Activated naive CD8-positive, alpha-beta T cell (primary cell): ENCODE results near the gene ZNF319.

Experiments used
- H3K27ac Mint-ChIP-seq: one replicate; pipeline ENCODE4 v1.8.0; 2021; ENCODE audit warnings: mixed read lengths
- H3K27me3 Mint-ChIP-seq: one replicate; pipeline ENCODE4 v1.8.0; 2021; ENCODE audit warnings: mixed read lengths
- H3K36me3 Mint-ChIP-seq: one replicate; pipeline ENCODE4 v1.8.0; 2021; ENCODE audit warnings: mixed read lengths
- H3K4me1 Mint-ChIP-seq: one replicate; pipeline ENCODE4 v1.8.0; 2021; ENCODE audit warnings: low read depth, mixed read lengths
- H3K4me3 Mint-ChIP-seq: one replicate; pipeline ENCODE4 v1.8.0; 2021; ENCODE audit warnings: mild to moderate bottlenecking, mixed read lengths
- H3K9me3 Mint-ChIP-seq: one replicate; pipeline ENCODE4 v1.8.0; 2021; ENCODE audit warnings: low read depth, mixed read lengths

ZNF319 gene

GRCh38 chr16:58040945-58041627 lies 40.6 kb upstream of the ZNF319 start:
- H3K27ac Mint-ChIP-seq = no peak overlapping the region

DNA sequence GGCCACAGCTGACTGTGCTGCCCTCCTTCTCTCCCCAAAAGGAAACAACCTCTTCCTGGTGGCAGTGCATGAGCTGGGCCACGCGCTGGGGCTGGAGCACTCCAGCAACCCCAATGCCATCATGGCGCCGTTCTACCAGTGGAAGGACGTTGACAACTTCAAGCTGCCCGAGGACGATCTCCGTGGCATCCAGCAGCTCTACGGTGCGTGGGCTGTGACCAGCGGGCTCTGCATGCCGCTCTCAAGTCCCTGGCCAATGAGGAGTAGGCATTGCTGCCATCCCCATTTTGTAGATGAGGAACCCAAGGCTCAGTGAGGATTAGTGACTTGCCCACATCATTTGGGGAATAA lies 40.0 kb upstream of the ZNF319 start:
- H3K4me3 Mint-ChIP-seq = no peak overlapping the region
- H3K36me3 Mint-ChIP-seq = no peaks in the 10 kb centered on the region
- H3K27ac Mint-ChIP-seq = no peak overlapping the region
- no peaks in the 10 kb centered on the region for H3K27me3 Mint-ChIP-seq
- H3K9me3 Mint-ChIP-seq = no peaks in the 10 kb centered on the region
- no peaks in the 10 kb centered on the region for H3K4me1 Mint-ChIP-seq

More at GRCh38 chr16:58040945-58041627, 40.6 kb upstream of the ZNF319 start:
- H3K36me3 Mint-ChIP-seq = no peaks in the 10 kb centered on the region
- no peaks in the 10 kb centered on the region for H3K27me3 Mint-ChIP-seq
- no peaks in the 10 kb centered on the region for H3K4me1 Mint-ChIP-seq
- no peaks in the 10 kb centered on the region for H3K9me3 Mint-ChIP-seq
- H3K4me3 Mint-ChIP-seq = no peak overlapping the region

DNA sequence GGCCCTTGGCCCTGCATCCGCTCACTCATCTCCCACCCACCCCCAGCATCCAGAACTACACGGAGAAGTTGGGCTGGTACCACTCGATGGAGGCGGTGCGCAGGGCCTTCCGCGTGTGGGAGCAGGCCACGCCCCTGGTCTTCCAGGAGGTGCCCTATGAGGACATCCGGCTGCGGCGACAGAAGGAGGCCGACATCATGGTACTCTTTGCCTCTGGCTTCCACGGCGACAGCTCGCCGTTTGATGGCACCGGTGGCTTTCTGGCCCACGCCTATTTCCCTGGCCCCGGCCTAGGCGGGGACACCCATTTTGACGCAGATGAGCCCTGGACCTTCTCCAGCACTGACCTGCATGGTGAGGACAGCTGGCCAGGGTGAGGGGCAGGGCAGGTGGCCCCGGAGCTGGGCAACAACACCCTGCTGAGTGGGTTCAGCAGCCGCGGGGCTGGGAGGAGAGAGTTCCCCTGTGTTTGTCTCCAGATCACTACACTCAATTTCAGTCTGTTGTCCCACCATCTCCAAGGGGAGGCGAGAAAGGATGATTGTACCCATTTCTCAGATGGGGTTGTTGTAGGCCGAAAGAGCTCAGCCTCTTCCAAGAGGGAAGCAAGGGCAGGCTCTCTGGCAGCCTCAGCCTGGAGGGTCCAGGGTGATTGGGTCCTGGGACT lies 39.5 kb upstream of the ZNF319 start:
- H3K27ac Mint-ChIP-seq = no peak overlapping the region
- no peaks in the 10 kb centered on the region for H3K4me1 Mint-ChIP-seq
- no peak overlapping the region for H3K4me3 Mint-ChIP-seq
- H3K9me3 Mint-ChIP-seq = no peaks in the 10 kb centered on the region
- no peaks in the 10 kb centered on the region for H3K36me3 Mint-ChIP-seq
- no peaks in the 10 kb centered on the region for H3K27me3 Mint-ChIP-seq

DNA sequence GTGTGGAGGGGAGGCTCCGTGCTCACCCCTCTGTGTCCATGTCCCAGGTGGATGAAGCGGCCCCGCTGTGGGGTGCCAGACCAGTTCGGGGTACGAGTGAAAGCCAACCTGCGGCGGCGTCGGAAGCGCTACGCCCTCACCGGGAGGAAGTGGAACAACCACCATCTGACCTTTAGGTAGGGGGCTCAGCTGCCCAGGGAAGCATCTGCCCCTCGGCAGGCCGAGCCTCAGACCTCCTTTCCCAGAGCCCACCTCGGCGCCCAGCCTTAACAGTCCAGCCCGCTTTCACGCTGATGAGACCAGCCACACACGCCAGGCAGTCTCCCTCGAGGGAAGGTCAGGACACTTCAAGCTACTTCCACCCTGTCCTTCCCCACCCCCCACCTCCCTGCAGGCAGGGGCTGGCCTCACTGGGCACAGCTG lies 37.8 kb upstream of the ZNF319 start:
- Mint-ChIP-seq H3K4me1 (no peaks in the 10 kb centered on the region), H3K27me3 (no peaks in the 10 kb centered on the region), H3K9me3 (no peaks in the 10 kb centered on the region), H3K36me3 (no peaks in the 10 kb centered on the region), H3K4me3 (no peak overlapping the region), H3K27ac (no peak overlapping the region)

DNA sequence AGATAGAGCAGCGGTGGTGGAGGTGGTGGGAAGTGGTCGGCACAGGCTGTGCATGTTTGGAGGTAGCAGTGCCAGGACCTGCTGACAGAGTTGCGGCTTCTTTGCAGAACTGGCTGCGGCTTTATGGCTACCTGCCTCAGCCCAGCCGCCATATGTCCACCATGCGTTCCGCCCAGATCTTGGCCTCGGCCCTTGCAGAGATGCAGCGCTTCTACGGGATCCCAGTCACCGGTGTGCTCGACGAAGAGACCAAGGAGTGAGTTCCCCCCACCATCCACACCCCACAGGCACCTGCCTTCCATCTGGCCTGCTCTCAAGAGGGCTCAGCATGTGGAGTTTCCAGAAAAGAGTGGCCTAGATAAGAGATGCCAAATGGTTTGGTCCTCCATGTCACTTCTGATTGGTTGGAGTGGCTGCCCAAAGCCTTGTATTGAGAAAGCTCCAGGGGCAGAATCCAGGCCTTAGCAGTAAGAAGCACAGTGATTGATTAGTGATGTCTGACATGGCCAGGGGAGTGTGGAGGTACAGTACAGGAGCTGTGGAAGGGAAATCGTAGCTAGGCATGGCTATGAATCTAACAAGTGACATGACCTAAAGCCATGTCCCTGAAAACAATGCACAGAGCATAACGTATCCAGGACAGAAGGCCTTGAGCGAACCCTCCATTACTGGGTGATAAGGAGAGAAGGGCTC lies 37.0 kb upstream of the ZNF319 start:
- H3K36me3 Mint-ChIP-seq = no peaks in the 10 kb centered on the region
- no peaks in the 10 kb centered on the region for H3K27me3 Mint-ChIP-seq
- H3K4me1 Mint-ChIP-seq = no peaks in the 10 kb centered on the region
- H3K27ac Mint-ChIP-seq = no peak overlapping the region
- no peaks in the 10 kb centered on the region for H3K9me3 Mint-ChIP-seq
- H3K4me3 Mint-ChIP-seq = no peak overlapping the region

DNA sequence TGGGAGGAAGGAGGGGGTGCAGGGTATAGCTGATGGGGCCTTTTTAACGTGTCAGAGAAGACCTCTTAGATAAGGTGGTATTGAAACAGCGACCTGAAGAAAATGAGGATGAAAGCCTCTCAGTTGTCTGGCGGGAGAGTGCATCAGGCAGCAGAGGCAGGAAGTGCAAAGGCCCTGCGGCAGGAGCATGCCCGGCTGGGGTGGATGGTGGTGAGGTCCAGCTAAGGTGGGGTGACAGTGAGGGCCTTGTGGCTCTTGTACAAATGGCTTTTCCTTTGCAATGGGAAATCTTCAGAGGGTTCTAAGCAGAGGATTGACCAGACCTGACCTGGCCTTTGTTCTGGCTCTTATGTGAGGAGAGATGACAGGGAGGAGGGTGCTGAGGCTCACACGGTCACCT lies 36.5 kb upstream of the ZNF319 start:
- H3K27me3 Mint-ChIP-seq = no peaks in the 10 kb centered on the region
- H3K27ac Mint-ChIP-seq = no peak overlapping the region
- no peak overlapping the region for H3K4me3 Mint-ChIP-seq
- no peaks in the 10 kb centered on the region for H3K9me3 Mint-ChIP-seq
- H3K4me1 Mint-ChIP-seq = no peaks in the 10 kb centered on the region
- H3K36me3 Mint-ChIP-seq = no peaks in the 10 kb centered on the region

DNA sequence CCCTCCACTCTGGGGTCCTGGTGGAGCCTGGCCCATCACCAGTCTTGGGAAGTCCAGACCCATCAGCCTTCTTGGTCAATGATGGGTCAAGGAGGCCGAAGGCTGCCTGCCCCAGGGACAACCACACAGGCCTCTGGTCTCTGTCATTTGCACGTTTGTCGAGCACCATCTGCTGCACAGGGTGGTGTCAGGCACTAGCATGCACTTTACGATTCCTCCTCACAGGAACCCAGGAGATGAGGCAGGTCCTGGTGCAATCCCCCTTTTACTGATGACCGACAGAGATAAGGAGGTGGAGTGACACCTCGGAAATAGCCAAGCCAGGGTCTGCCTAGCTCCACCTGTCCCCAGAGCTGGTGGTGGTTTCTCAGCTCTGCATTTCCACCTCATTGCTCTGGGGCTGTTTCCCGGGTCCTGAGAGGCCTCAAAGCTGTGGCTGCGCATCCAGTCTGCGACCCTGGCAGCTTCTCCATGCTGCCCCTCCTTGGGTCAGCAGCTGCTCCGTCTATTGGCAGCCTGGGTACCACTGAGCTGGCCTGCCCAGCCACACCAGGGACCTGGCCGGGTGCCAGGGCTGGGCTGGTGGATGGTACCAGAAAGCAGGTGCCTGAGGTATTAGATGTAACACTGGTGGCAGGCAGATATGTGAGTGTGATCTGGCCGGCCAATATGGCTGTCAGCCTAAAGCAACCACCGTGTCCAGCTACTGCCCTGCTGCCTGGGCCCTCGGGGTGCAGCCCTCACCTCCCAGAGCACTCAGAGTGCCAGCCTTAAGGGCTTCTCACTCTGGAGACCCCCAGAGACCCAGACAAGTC lies 35.1 kb upstream of the ZNF319 start:
- Mint-ChIP-seq H3K27ac (no peak overlapping the region), H3K27me3 (no peaks in the 10 kb centered on the region), H3K9me3 (no peaks in the 10 kb centered on the region), H3K36me3 (no peaks in the 10 kb centered on the region), H3K4me3 (no peak overlapping the region), H3K4me1 (no peaks in the 10 kb centered on the region)

- Mint-ChIP-seq H3K4me1 (no peaks in the 10 kb centered on the region), H3K36me3 (no peaks in the 10 kb centered on the region), H3K4me3 (no peak overlapping the region), H3K27me3 (no peaks in the 10 kb centered on the region), H3K27ac (no peak overlapping the region), H3K9me3 (no peaks in the 10 kb centered on the region)
Observed at GRCh38 chr16:58034774-58035173, 34.3 kb upstream of the ZNF319 start.

DNA sequence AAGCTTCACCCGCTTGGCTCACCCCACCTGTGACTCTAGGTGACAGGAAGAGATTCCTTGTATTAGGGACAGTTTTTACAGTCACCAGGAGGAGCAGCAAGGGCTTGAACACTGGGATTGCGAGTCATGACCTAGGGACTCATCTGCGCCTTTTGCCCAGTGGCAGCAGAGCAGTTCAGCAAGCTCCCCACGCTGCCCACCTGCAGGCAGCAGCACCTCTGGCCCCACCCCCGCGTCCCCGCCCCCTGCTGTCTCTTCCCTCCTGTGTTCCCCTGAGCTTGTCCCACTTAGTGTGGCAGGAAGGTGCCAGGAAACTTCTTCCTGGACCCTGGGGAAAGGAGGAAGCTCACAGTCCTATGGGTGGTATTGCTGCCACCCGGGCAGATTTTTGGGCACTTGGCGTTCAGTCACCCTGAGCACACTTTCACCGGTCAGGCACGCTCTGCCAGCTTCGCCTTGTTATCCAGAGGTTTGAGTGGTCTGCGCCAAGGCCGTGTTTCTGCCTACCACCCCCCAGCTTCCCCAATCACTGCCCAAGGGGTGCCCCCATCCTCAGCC lies 33.7 kb upstream of the ZNF319 start:
- Mint-ChIP-seq H3K4me3 (no peak overlapping the region), H3K9me3 (no peaks in the 10 kb centered on the region), H3K4me1 (no peaks in the 10 kb centered on the region), H3K36me3 (no peaks in the 10 kb centered on the region), H3K27ac (no peak overlapping the region), H3K27me3 (no peaks in the 10 kb centered on the region)

DNA sequence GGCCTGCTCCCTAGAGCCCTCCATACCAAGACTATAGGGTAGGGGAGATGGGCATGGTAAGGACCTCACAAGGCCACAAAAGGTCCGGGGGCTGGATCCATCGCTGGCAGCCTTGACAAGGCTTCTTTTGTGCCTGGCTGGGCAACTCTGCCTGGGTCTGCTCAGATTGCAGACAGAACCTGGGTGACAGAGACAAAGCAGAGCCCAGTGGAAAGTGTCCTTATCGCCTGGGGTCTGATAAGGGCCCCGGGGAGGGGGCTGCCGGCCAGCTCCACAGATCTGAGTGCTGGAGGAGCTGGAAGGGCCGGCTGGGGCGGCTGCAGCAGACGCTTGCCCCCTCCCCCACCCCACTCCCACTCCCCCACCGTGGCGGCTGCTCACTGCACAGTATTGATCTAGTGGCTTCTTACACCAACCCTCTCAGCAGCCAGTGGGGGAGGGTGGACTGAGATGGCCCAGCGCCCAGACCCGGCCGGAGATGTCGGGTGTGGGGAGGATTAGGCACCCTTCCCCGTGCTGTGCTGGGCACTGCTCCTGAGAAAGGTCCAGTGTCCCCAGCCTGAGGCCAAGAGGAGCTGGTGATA lies 32.3 kb upstream of the ZNF319 start:
- H3K4me1 Mint-ChIP-seq = peaks cover 2% of the 10 kb centered on the region
- no peaks in the 10 kb centered on the region for H3K36me3 Mint-ChIP-seq
- H3K27ac Mint-ChIP-seq = no peak overlapping the region
- no peak overlapping the region for H3K4me3 Mint-ChIP-seq
- no peaks in the 10 kb centered on the region for H3K9me3 Mint-ChIP-seq
- no peaks in the 10 kb centered on the region for H3K27me3 Mint-ChIP-seq

DNA sequence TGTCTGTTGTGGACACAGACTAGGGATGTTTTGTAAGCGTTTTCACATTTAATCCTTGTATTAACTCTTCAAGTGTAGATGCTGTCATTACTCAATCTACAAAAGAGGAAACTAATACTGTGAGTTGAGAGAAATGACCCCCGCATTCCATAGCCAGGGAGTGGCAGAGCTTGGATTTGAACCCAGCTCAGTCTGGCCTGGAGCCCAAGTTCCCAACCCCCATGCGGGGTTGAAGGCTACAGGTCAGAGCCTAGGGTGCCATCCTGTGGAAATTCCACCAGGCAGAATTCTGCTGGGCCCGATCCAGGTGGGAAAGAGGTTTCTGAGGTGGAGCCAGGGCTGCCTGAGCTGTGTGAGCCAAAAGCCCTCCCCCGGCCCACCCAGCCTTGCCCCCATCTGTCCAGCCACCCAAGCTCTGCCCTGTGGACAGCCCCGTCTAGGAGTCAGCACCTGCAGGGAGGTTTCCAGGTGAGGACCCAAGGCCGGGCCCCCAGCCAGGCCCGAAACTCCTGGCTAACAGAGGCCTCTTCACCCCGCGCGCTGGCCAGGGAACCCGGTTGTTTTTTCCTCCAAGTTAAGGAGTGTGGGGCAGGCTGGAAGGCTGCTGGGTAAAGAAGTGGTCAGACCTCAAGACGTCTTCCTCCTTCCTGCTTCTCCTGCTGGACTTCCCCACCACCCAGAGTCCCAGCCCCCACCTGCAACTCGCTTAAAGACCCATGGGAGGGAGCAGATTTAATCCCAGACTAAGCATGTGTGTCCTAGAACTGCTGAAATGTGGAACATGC lies 30.7 kb upstream of the ZNF319 start:
- peaks cover 2% of the 10 kb centered on the region for H3K4me1 Mint-ChIP-seq
- no peaks in the 10 kb centered on the region for H3K36me3 Mint-ChIP-seq
- H3K27ac Mint-ChIP-seq = no peak overlapping the region

DNA sequence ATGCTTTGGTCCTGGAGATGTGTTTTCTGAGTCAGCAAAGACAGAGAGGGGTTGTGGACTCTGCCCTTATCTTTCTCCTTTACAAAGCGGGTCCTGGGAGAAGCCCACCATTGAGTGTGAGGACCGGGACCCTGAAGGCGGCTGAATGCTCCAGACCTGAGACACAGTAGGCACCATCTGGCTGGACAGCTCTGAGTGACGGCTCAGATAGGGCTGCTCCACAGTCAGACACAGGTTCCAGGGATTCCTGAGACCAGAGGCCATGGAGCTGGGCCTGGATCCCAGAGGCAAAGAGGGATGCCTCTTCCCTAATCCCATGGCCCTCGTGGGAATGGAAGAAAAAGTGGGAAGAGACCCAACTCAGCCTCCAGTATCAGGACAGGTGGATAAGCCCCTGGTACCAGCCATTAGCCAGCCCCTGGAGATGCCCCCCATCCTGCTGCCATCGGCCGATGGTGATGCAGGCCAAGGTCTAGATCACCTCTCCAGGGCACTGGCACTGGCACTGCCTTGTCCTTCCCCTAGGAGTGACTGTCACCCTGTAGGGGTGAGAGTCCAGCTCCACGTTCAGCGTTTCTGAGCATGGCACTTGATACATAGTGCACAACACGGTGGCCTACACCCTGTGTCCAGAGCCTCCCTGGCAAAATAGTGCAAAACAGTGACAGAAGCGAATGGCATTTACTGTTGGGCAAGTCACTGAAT lies 29.8 kb upstream of the ZNF319 start:
- Mint-ChIP-seq H3K4me3 (no peak overlapping the region), H3K9me3 (no peaks in the 10 kb centered on the region), H3K27ac (no peak overlapping the region), H3K27me3 (no peaks in the 10 kb centered on the region), H3K36me3 (no peaks in the 10 kb centered on the region), H3K4me1 (peaks cover 2% of the 10 kb centered on the region)

More for the DNA sequence above, 30.7 kb upstream of the ZNF319 start:
- H3K9me3 Mint-ChIP-seq = no peaks in the 10 kb centered on the region
- no peaks in the 10 kb centered on the region for H3K27me3 Mint-ChIP-seq
- no peak overlapping the region for H3K4me3 Mint-ChIP-seq

- H3K27ac Mint-ChIP-seq = no peak overlapping the region
- H3K36me3 Mint-ChIP-seq = no peaks in the 10 kb centered on the region
- H3K4me3 Mint-ChIP-seq = no peak overlapping the region
- H3K27me3 Mint-ChIP-seq = no peaks in the 10 kb centered on the region
- peaks cover 8% of the 10 kb centered on the region for H3K4me1 Mint-ChIP-seq
- H3K9me3 Mint-ChIP-seq = no peaks in the 10 kb centered on the region
Observed at GRCh38 chr16:58029410-58029809, 28.9 kb upstream of the ZNF319 start.
